ENCODE measurements around the gene ATP2A3. TPM values are rescaled to one million over a fixed set of nuclear protein-coding genes. Genes with fewer than 3 reads are reported as not detected.

The ATP2A3 gene
- total and polyA plus RNA-seq, 2 donors (not counting 1 experiment from before 2014, with no cell fraction given) = 697 to 817 TPM

- H3K9me3 Mint-ChIP-seq (ENCODE audit: insufficient read depth) = no peaks in the 10 kb centered on the region
- CTCF ChIA-PET = interaction anchor here (0.8 to 5.6 kb wide), 7 partner anchors 9 to 107 kb away, joined by 3 to 48 read pairs (median 6); partner anchors contain the start of gene NCBP3
- H3K9me3 ChIP-seq (ENCODE audit: control extremely low read depth in 1 of 3, control insufficient read depth in 2 of 3, insufficient read depth in 1 of 3, low read length in 2 of 3) = no peaks in the 10 kb centered on the region
Observed at GRCh38 chr17:3892095-3892998, 71.9 kb downstream of the ATP2A3 start.

More at GRCh38 chr17:3892095-3892998, 71.9 kb downstream of the ATP2A3 start:
- Histone ChIP-seq H3K4me2 (replicated peaks; ENCODE audit: low read depth, low read length, poor library complexity, severe bottlenecking) (peak overlapping the region; percentile 100), H3K4me3 (ENCODE audit: control extremely low read depth in 1 of 5, extremely low read depth in 1 of 5, insufficient read depth in 1 of 5, low read depth in 2 of 5, low read length in 4 of 5) (peak overlapping the region in 4 of 5 experiments; percentile 45 to 75 (median 67)), H3K79me2 (ENCODE audit: control insufficient read depth, insufficient read depth, low read length) (peaks cover 15% of the 10 kb centered on the region), H2AFZ (ENCODE audit: insufficient read depth, low read depth, low read length, poor library complexity, severe bottlenecking) (peak overlapping the region; percentile 78), H3K4me1 (ENCODE audit: control insufficient read depth in 2 of 2, insufficient read depth in 2 of 2, low read length in 2 of 2) (peaks cover 29 to 50% of the 10 kb centered on the region in 2 donors), H3K36me3 (replicated peaks in 1 of 2; ENCODE audit: control extremely low read depth in 1 of 2, control insufficient read depth in 1 of 2, extremely low read depth in 1 of 2, insufficient read depth in 2 of 2, low read length in 1 of 2) (no peaks in the 10 kb centered on the region), H3K27me3 (replicated peaks in 1 of 4; ENCODE audit: control extremely low read depth in 1 of 4, control insufficient read depth in 3 of 4, insufficient read depth in 4 of 4, low read length in 3 of 4) (no peaks in the 10 kb centered on the region), H3K9ac (ENCODE audit: low read length) (peak overlapping the region; percentile 77), H4K20me1 (ENCODE audit: control insufficient read depth, insufficient read depth, low read length, poor library complexity, severe bottlenecking) (no peaks in the 10 kb centered on the region), H3K27ac (ENCODE audit: low read length in 2 of 2) (no peak overlapping the region)
- Mint-ChIP-seq H3K27me3 (no peaks in the 10 kb centered on the region), H3K27ac (peak overlapping the region; percentile 89), H3K4me3 (peak overlapping the region; percentile 93), H3K4me1 (peaks cover 45% of the 10 kb centered on the region)
- DNase-seq (peak; percentile 93), ATAC-seq (ENCODE audit: low read depth) (peak; percentile 32)
- intact Hi-C loops (cut with micrococcal nuclease) = loop anchor here (1.0 to 2.0 kb wide), 3 partner anchors 19 to 48 kb away; no protein-coding TSS in a partner anchor
- TF ChIP-seq CTCF (IDR thresholded peaks at IDR 0.05) (no peak), EZH2 (IDR thresholded peaks at IDR 0.05; ENCODE audit: borderline replicate concordance, insufficient read depth, low read depth, low read length, poor library complexity, severe bottlenecking) (no peak)
- POLR2A ChIA-PET = interaction anchor here (1.0 to 1.7 kb wide), 4 partner anchors 12 to 28 kb away, joined by 6 to 15 read pairs (median 10); no protein-coding TSS in a partner anchor
- under 1% methylated on average over 96 of the region's 96 CpGs for WGBS (ENCODE audit: insufficient coverage)
